Skin epidermis (tissue), 12 donors: ENCODE data around the gene FOXF1.

Experiments used
- H3K27ac ChIP-seq, 21 experiments: fragments of 200-600 bp; sonication (generic) in 11 of 21; one replicate each; pipeline ENCODE4 v1.5.0; 2020; ENCODE audit warnings: mild to moderate bottlenecking in 3 of 21, inconsistent platforms in 2 of 21, moderate library complexity in 2 of 21
- H3K4me3 ChIP-seq, 7 experiments: fragments of 200-600 bp; sonication (generic) in 2 of 7; one replicate each; pipeline ENCODE4 v1.5.0; 2020; ENCODE audit warnings: inconsistent platforms in 2 of 7, mild to moderate bottlenecking in 2 of 7, moderate library complexity in 1 of 7

The FOXF1 gene

GRCh38 chr16:86492267-86492960 lies 17.9 kb upstream of the FOXF1 start:
- no peak overlapping the region for H3K27ac ChIP-seq
- H3K4me3 ChIP-seq = no peak overlapping the region

GRCh38 chr16:86492961-86493629 lies 17.2 kb upstream of the FOXF1 start:
- Histone ChIP-seq H3K4me3 (no peak overlapping the region), H3K27ac (no peak overlapping the region)

- Histone ChIP-seq H3K4me3 (no peak overlapping the region), H3K27ac (no peak overlapping the region)
Observed at GRCh38 chr16:86494039-86494564, 16.2 kb upstream of the FOXF1 start.

GRCh38 chr16:86494565-86495356 lies 15.6 kb upstream of the FOXF1 start:
- H3K27ac ChIP-seq = no peak overlapping the region

GRCh38 chr16:86495357-86495701 lies 15.0 kb upstream of the FOXF1 start:
- no peak overlapping the region for H3K4me3 ChIP-seq
- no peak overlapping the region for H3K27ac ChIP-seq

More at GRCh38 chr16:86494565-86495356, 15.6 kb upstream of the FOXF1 start:
- H3K4me3 ChIP-seq = no peak overlapping the region

GRCh38 chr16:86495756-86496261 lies 14.5 kb upstream of the FOXF1 start:
- Histone ChIP-seq H3K4me3 (no peak overlapping the region), H3K27ac (no peak overlapping the region)

GRCh38 chr16:86496262-86496928 lies 13.9 kb upstream of the FOXF1 start:
- no peak overlapping the region for H3K27ac ChIP-seq
- no peak overlapping the region for H3K4me3 ChIP-seq

- no peak overlapping the region for H3K4me3 ChIP-seq
- H3K27ac ChIP-seq = no peak overlapping the region
Observed at GRCh38 chr16:86496929-86497461, 13.3 kb upstream of the FOXF1 start.

- H3K27ac ChIP-seq = no peak overlapping the region
- H3K4me3 ChIP-seq = no peak overlapping the region
Observed at GRCh38 chr16:86497551-86498021, 12.7 kb upstream of the FOXF1 start.

- Histone ChIP-seq H3K27ac (no peak overlapping the region), H3K4me3 (no peak overlapping the region)
Observed at GRCh38 chr16:86498155-86498670, 12.1 kb upstream of the FOXF1 start.

- Histone ChIP-seq H3K4me3 (no peak overlapping the region), H3K27ac (no peak overlapping the region)
Observed at GRCh38 chr16:86498671-86499439, 11.5 kb upstream of the FOXF1 start.

GRCh38 chr16:86499440-86499786 lies 10.9 kb upstream of the FOXF1 start:
- Histone ChIP-seq H3K4me3 (no peak overlapping the region), H3K27ac (no peak overlapping the region)

GRCh38 chr16:86499889-86500707 lies 10.2 kb upstream of the FOXF1 start:
- no peak overlapping the region for H3K4me3 ChIP-seq
- no peak overlapping the region for H3K27ac ChIP-seq

- no peak overlapping the region for H3K27ac ChIP-seq
- no peak overlapping the region for H3K4me3 ChIP-seq
Observed at GRCh38 chr16:86500708-86501510, 9.4 kb upstream of the FOXF1 start.

GRCh38 chr16:86501989-86502855 lies 8.1 kb upstream of the FOXF1 start:
- H3K27ac ChIP-seq = no peak overlapping the region

More at GRCh38 chr16:86501989-86502855, 8.1 kb upstream of the FOXF1 start:
- H3K4me3 ChIP-seq = no peak overlapping the region
